ENCODE measurements around the gene PITHD1. TPM values are rescaled to one million over a fixed set of nuclear protein-coding genes. Genes with fewer than 3 reads are reported as not detected.

The PITHD1 gene
- total and polyA plus RNA-seq, 8 donors, result 48.0 to 71.0 (median 58.4) TPM

- Histone ChIP-seq H3K36me3 (peaks cover 0 to 71% of the 10 kb centered on the region in 2 donors), H3K27ac (no peak overlapping the region), H3K27me3 (no peaks in the 10 kb centered on the region), H3K4me1 (peaks cover 0 to 22% of the 10 kb centered on the region in 2 donors), H3K4me3 (no peak overlapping the region), H3K9me3 (no peaks in the 10 kb centered on the region)
- peak; percentile 86 for ATAC-seq
- intact Hi-C loops (cut with DNase I), result no loop called here
- DNase-seq, result peak in 1 of 4 donors; percentile 54
- peak; percentile 45 to 68 for TF ChIP-seq CTCF (IDR thresholded peaks at IDR 0.05)
These were observed 27.0 kb upstream of the PITHD1 start for GRCh38 chr1:23751050-23751814.

- DNase-seq (no peak), ATAC-seq (no peak)
- Histone ChIP-seq H3K36me3 (peaks cover 5 to 75% of the 10 kb centered on the region in 2 donors), H3K4me1 (peaks cover 0 to 17% of the 10 kb centered on the region in 2 donors), H3K9me3 (no peaks in the 10 kb centered on the region), H3K4me3 (no peak overlapping the region), H3K27me3 (no peaks in the 10 kb centered on the region), H3K27ac (no peak overlapping the region)
- intact Hi-C loops (cut with DNase I), result no loop called here
- TF ChIP-seq CTCF (IDR thresholded peaks at IDR 0.05), result no peak
These were observed 26.4 kb upstream of the PITHD1 start for GRCh38 chr1:23751815-23752200.

GRCh38 chr1:23752909-23753308 is 25.3 kb upstream of the PITHD1 start:
- intact Hi-C loops (cut with DNase I), result no loop called here
- DNase-seq, result no peak
- TF ChIP-seq CTCF (IDR thresholded peaks at IDR 0.05), result no peak
- Histone ChIP-seq H3K36me3 (peaks cover 6 to 86% of the 10 kb centered on the region in 2 donors), H3K4me1 (peaks cover 0 to 7% of the 10 kb centered on the region in 2 donors), H3K27me3 (no peaks in the 10 kb centered on the region), H3K27ac (no peak overlapping the region), H3K9me3 (no peaks in the 10 kb centered on the region), H3K4me3 (no peak overlapping the region)
- no peak for ATAC-seq

GRCh38 chr1:23756676-23757075 is 21.5 kb upstream of the PITHD1 start:
- H3K4me1 ChIP-seq, result no peaks in the 10 kb centered on the region
- H3K36me3 ChIP-seq, result peaks cover 6 to 100% of the 10 kb centered on the region in 2 donors
- ATAC-seq, result peak; percentile 23
- H3K9me3 ChIP-seq, result no peaks in the 10 kb centered on the region
- no peaks in the 10 kb centered on the region for H3K27me3 ChIP-seq
- DNase-seq, result no peak
- H3K27ac ChIP-seq, result no peak overlapping the region
- no peak for TF ChIP-seq CTCF (IDR thresholded peaks at IDR 0.05)
- H3K4me3 ChIP-seq, result no peak overlapping the region
- intact Hi-C loops (cut with DNase I), result no loop called here

- no peak for DNase-seq
- intact Hi-C loops (cut with DNase I), result no loop called here
- Histone ChIP-seq H3K36me3 (peaks cover 6 to 100% of the 10 kb centered on the region in 2 donors), H3K27me3 (no peaks in the 10 kb centered on the region), H3K4me1 (no peaks in the 10 kb centered on the region), H3K9me3 (no peaks in the 10 kb centered on the region), H3K4me3 (no peak overlapping the region), H3K27ac (no peak overlapping the region)
- TF ChIP-seq CTCF (IDR thresholded peaks at IDR 0.05), result no peak
- ATAC-seq, result no peak
These were observed 20.4 kb upstream of the PITHD1 start for GRCh38 chr1:23757812-23758211.
